Endothelial cell of umbilical vein (primary cell): ENCODE results near the gene EFHD2. TPM values are rescaled to one million over a fixed set of nuclear protein-coding genes. Genes with fewer than 3 reads are reported as not detected.
"Not testable (repeated sequence)": the region's sequence is repeated elsewhere in the genome, so short reads cannot be mapped to it uniquely, and the experiment has no call there.

Experiments used
- BruUV-seq: library from RNA; stranded (reverse); fragments of 400-500 nt; replicated peaks from 2 replicates; lab custom pipeline; 2021; lab: Mats Ljungman, UMichigan
- CTCF ChIA-PET: fragments of 300-600, 350-600 bp; sonication (Branson Sonifier 250); formaldehyde crosslinking; loops from one replicate; lab custom pipeline; 2021; ENCODE audit warnings: antibody characterized with exemption, inconsistent platforms; lab: Charles Lee
- POLR2A ChIA-PET: fragments of 300-600, 350-600 bp; sonication (Branson Sonifier 250); formaldehyde crosslinking; loops from one replicate; lab custom pipeline; 2021; ENCODE audit warnings: antibody characterized with exemption, inconsistent platforms; lab: Charles Lee
- DNase-seq: peaks from one replicate; pipeline ENCODE4 v3.0.0-alpha.2; 2011; ENCODE audit warnings: low read depth, low spot score
- FAIRE-seq: peaks from 2 replicates; lab custom pipeline; 2011; peaks lifted over from hg19 to GRCh38; lab: Jason Lieb, UNC
- H2AFZ ChIP-seq: 2 replicates; pipeline ENCODE4 v1.6.0; 2012; ENCODE audit warnings: low read depth, low read length, control low read depth, inconsistent platforms
- H3K27ac ChIP-seq: 2 replicates; pipeline ENCODE4 v1.5.1; 2011; ENCODE audit warnings: low read depth, mild to moderate bottlenecking, control low read depth, low read length, moderate library complexity; ENCODE audit not compliant: insufficient read depth
- H3K27me3 ChIP-seq, 2 experiments: 2 replicates each; pipeline versions ENCODE4 v1.6.0 to v1.6.1; 2011; ENCODE audit warnings: low read length in 2 of 2, mixed read lengths in 1 of 2; ENCODE audit not compliant: control insufficient read depth in 2 of 2, insufficient read depth in 2 of 2
- H3K36me3 ChIP-seq, 2 experiments: 2 replicates in 1 of 2; 3 replicates in 1 of 2; pipeline ENCODE4 v1.5.1; 2011; ENCODE audit warnings: low read length in 2 of 2, mild to moderate bottlenecking in 1 of 2, moderate library complexity in 1 of 2; ENCODE audit not compliant: control insufficient read depth in 2 of 2, insufficient read depth in 2 of 2; ENCODE audit errors: extremely low read depth in 1 of 2
- H3K4me1 ChIP-seq: 3 replicates; pipeline ENCODE4 v1.5.1; 2011; ENCODE audit warnings: mild to moderate bottlenecking, low read length; ENCODE audit not compliant: control insufficient read depth, insufficient read depth; ENCODE audit errors: extremely low read depth
- H3K4me2 ChIP-seq: 2 replicates; pipeline ENCODE4 v1.6.1; 2011; ENCODE audit warnings: low read length, control low read depth, mixed read lengths; ENCODE audit not compliant: insufficient read depth
- H3K4me3 ChIP-seq, 3 experiments: fragments of 200-600 bp in 1 of 3; sonication (generic), shearing (Covaris generic) in 1 of 3; replicated peaks in 1 of 3; 2 replicates each; pipeline ENCODE4 v1.5.1; 2011 to 2016; ENCODE audit warnings: control low read depth in 3 of 3, low read length in 3 of 3, mild to moderate bottlenecking in 2 of 3, inconsistent platforms in 1 of 3, low read depth in 1 of 3, moderate library complexity in 1 of 3; ENCODE audit not compliant: insufficient read depth in 1 of 3
- H3K79me2 ChIP-seq: 2 replicates; pipeline ENCODE4 v1.6.0; 2012; ENCODE audit warnings: low read length, inconsistent platforms; ENCODE audit not compliant: control insufficient read depth, insufficient read depth
- H3K9ac ChIP-seq: replicated peaks from 2 replicates; pipeline ENCODE3; 2011; ENCODE audit warnings: low read length, control low read depth; ENCODE audit not compliant: insufficient read depth; ENCODE audit errors: extremely low read depth
- H3K9me1 ChIP-seq: replicated peaks from 3 replicates; pipeline ENCODE4 v1.6.0; 2011; ENCODE audit warnings: mild to moderate bottlenecking, low read length; ENCODE audit not compliant: control insufficient read depth, insufficient read depth; ENCODE audit errors: extremely low read depth
- H3K9me3 ChIP-seq: replicated peaks from 2 replicates; pipeline ENCODE4 v1.5.1; 2012; ENCODE audit warnings: low read length, inconsistent platforms; ENCODE audit not compliant: control insufficient read depth, insufficient read depth
- H4K20me1 ChIP-seq: replicated peaks from 2 replicates; pipeline ENCODE3; 2011; ENCODE audit warnings: mild to moderate bottlenecking, low read length; ENCODE audit not compliant: control insufficient read depth, insufficient read depth; ENCODE audit errors: extremely low read depth
- EZH2 ChIP-seq: IDR thresholded peaks from 2 replicates; pipeline ENCODE4 v1.6.1; 2012; ENCODE audit warnings: borderline replicate concordance, low read depth, mild to moderate bottlenecking, moderate library complexity, low read length, inconsistent platforms; ENCODE audit not compliant: severe bottlenecking
- FOS ChIP-seq: IDR thresholded peaks from 2 replicates; pipeline ENCODE4 v1.6.1; 2011; ENCODE audit warnings: mild to moderate bottlenecking, low read length, moderate library complexity, borderline replicate concordance; ENCODE audit not compliant: insufficient read depth
- GATA2 ChIP-seq: IDR thresholded peaks from 2 replicates; pipeline ENCODE4 v1.7.0; 2011; ENCODE audit warnings: low read depth, mild to moderate bottlenecking, moderate library complexity, mixed read lengths, low read length; ENCODE audit not compliant: insufficient read length, insufficient read depth
- JUN ChIP-seq: IDR thresholded peaks from 2 replicates; pipeline ENCODE4 v1.6.1; 2011; ENCODE audit warnings: borderline replicate concordance, low read depth; ENCODE audit not compliant: insufficient read length, insufficient read depth
- MYC ChIP-seq: IDR thresholded peaks from one replicate; pipeline ENCODE4 v1.6.1; 2011; ENCODE audit warnings: mild to moderate bottlenecking, low read depth, low read length
- POLR2A ChIP-seq: IDR thresholded peaks from 2 replicates; pipeline ENCODE4 v1.6.1; 2012; ENCODE audit warnings: low read depth, mild to moderate bottlenecking, control low read depth, low read length
- POLR2AphosphoS5 ChIP-seq: IDR thresholded peaks from 2 replicates; pipeline ENCODE4 v1.6.1; 2012; ENCODE audit warnings: low read depth, mild to moderate bottlenecking, control low read depth, low read length, moderate library complexity; ENCODE audit not compliant: insufficient read depth
- dilution Hi-C: fragments of 300-500 bp; cut with MboI; formaldehyde crosslinking; loops from one replicate; pipeline ENCODE4 v1.15.0; 2019; ENCODE audit warnings: low sequenced_read_pairs; ENCODE audit not compliant: extremely low pct_ligation_motif_present
- intact Hi-C: fragments of 100-400 bp; cut with micrococcal nuclease; formaldehyde crosslinking; loops from one replicate; pipeline ENCODE4 v1.10.0; 2022
- polyA plus RNA-seq, 4 experiments: library from polyadenylated mRNA; depleted of rRNA in 3 of 4; stranded (reverse) in 3 of 4; unstranded in 1 of 4; fragments of >200 nt; gene quantifications; 2 replicates each; pipeline versions ENCODE4 v1.2.1 to v1.2.3, GENCODE V29; 2011 to 2012; ENCODE audit warnings: missing spikeins in 1 of 4
- total RNA-seq: library from RNA; stranded (reverse); gene quantifications from 2 replicates; pipeline ENCODE4 v1.2.3, GENCODE V29; 2021
- TF ChIP-seq, protein P1 (sequence below), 2 donors: IDR thresholded peaks; 1 replicate in 1 of 2; 2 replicates in 1 of 2; pipeline ENCODE4 v1.5.1; 2011; ENCODE audit warnings: low read length in 2 of 2, mild to moderate bottlenecking in 2 of 2, moderate library complexity in 2 of 2, control low read depth in 1 of 2, inconsistent platforms in 1 of 2, low read depth in 1 of 2; ENCODE audit not compliant: insufficient read depth in 1 of 2; ENCODE audit errors: extremely low read depth in 1 of 2
- TF ChIP-seq, protein P2 (sequence below): IDR thresholded peaks from 2 replicates; pipeline ENCODE4 v1.6.1; 2011; ENCODE audit not compliant: insufficient read depth, insufficient read length

EFHD2 gene
- total and polyA plus RNA-seq, 2 donors (not counting 3 experiments of a cell fraction or from before 2014, with no cell fraction given), result 50.2 to 73.5 TPM

DNA sequence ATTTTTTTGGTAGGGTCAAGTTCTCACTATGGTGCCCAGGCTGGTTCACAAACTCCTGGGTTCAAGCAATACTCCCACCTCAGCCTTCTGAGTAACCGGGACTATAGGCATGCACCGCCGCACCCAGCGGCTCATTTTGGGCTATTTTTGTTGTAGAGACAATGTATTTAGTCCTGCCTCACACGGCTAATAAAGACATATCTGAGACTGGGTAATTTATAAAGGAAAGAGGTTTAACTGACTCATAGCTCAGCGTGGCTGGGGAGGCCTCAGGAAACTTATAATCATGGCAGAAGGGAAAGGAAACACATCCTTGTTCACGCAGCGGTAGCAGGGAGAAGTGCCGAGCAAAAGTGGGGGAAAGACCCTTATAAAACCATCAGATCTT, 51.0 kb downstream of the EFHD2 start:
- no peak for FAIRE-seq
- POLR2A ChIA-PET, result no interaction called here
- Histone ChIP-seq H3K4me1 (no peaks in the 10 kb centered on the region), H2AFZ (no peak overlapping the region), H3K79me2 (no peaks in the 10 kb centered on the region), H3K27me3 (no peaks in the 10 kb centered on the region), H3K9me1 (no peaks in the 10 kb centered on the region), H3K36me3 (no peaks in the 10 kb centered on the region), H3K9ac (no peak overlapping the region), H3K4me2 (no peak overlapping the region), H3K4me3 (no peak overlapping the region), H4K20me1 (no peaks in the 10 kb centered on the region), H3K9me3 (no peaks in the 10 kb centered on the region), H3K27ac (no peak overlapping the region)
- DNase-seq, result no peak
- no TSS peak for BruUV-seq
- dilution Hi-C loops (no loop called here), intact Hi-C loops (no loop called here)
- TF ChIP-seq, protein P1, sequence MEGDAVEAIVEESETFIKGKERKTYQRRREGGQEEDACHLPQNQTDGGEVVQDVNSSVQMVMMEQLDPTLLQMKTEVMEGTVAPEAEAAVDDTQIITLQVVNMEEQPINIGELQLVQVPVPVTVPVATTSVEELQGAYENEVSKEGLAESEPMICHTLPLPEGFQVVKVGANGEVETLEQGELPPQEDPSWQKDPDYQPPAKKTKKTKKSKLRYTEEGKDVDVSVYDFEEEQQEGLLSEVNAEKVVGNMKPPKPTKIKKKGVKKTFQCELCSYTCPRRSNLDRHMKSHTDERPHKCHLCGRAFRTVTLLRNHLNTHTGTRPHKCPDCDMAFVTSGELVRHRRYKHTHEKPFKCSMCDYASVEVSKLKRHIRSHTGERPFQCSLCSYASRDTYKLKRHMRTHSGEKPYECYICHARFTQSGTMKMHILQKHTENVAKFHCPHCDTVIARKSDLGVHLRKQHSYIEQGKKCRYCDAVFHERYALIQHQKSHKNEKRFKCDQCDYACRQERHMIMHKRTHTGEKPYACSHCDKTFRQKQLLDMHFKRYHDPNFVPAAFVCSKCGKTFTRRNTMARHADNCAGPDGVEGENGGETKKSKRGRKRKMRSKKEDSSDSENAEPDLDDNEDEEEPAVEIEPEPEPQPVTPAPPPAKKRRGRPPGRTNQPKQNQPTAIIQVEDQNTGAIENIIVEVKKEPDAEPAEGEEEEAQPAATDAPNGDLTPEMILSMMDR (IDR thresholded peaks at IDR 0.05; ENCODE audit: extremely low read depth in 1 of 2, insufficient read depth in 1 of 2, low read depth in 1 of 2, low read length in 2 of 2), result no peak
- no peak for TF ChIP-seq MYC
- TF ChIP-seq GATA2, result no peak
- TF ChIP-seq JUN, result no peak
- no peak for TF ChIP-seq POLR2AphosphoS5
- no peak for TF ChIP-seq POLR2A
- no peak for TF ChIP-seq FOS
- TF ChIP-seq, protein P2, sequence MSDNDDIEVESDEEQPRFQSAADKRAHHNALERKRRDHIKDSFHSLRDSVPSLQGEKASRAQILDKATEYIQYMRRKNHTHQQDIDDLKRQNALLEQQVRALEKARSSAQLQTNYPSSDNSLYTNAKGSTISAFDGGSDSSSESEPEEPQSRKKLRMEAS, result no peak
- no peak for TF ChIP-seq EZH2
- CTCF ChIA-PET, result no interaction called here

DNA sequence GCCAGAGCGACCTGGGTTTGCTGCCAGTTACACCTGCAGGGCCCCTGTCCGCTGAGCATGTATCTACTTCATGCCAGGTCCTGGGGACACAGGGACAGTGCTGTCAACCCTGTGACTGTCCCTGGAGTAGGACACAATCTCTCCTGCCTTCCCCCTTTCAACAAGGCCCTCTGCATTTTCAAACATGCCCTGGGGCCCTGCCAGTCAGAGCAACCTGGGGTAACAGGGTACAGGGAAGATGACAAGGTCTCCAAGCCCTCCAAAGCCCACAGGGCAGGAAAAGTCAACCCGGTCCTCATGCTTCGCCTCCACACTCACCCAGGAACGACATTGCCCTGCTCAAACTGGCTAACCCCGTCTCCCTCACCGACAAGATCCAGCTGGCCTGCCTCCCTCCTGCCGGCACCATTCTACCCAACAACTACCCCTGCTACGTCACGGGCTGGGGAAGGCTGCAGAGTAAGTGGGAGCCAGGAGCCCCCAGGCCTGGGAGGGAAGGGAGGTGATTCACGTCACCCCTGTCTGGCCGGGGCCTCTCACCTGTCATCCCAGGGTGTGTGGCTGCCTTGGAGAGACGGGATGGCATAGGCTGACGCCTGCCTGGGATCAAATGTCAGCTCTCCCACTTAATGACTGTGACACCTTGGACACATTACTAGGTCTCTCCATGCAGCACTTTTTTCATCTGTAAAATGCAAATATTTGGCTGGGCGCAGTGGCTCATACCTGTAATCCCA, 53.5 kb downstream of the EFHD2 start:
- BruUV-seq, H4K20me1 ChIP-seq, POLR2A ChIA-PET, H2AFZ ChIP-seq, intact Hi-C loops, H3K9me1 ChIP-seq, H3K27me3 ChIP-seq, H3K4me3 ChIP-seq, dilution Hi-C loops, H3K9ac ChIP-seq, H3K4me2 ChIP-seq, H3K4me1 ChIP-seq, H3K79me2 ChIP-seq, H3K9me3 ChIP-seq, FAIRE-seq, CTCF ChIA-PET, DNase-seq, H3K36me3 ChIP-seq, H3K27ac ChIP-seq: not testable (repeated sequence)

DNA sequence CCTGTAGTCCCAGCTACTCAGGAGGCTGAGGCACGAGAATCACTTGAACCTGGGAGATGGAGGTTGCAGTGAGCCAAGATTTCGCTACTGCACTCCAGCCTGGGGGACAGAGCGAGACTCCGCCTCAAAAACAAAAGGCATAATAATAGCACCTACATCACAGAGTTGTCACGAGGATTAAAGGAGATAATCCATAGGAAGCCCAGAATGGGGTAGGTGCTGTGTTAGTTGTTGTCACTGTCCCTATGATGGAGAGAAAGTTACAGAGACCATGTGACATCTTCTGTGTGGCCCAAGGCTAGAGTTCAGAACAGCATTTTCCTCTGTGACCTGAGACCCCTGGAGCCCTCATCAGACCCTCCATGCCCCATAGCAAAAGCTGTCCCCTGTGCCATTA, 54.2 kb downstream of the EFHD2 start:
- H3K4me2 ChIP-seq, H3K36me3 ChIP-seq, H3K79me2 ChIP-seq, dilution Hi-C loops, H2AFZ ChIP-seq, H3K9me3 ChIP-seq, H3K4me1 ChIP-seq, H4K20me1 ChIP-seq, POLR2A ChIA-PET, intact Hi-C loops, H3K9me1 ChIP-seq, H3K9ac ChIP-seq, CTCF ChIA-PET, BruUV-seq, FAIRE-seq, DNase-seq, H3K4me3 ChIP-seq, H3K27ac ChIP-seq, H3K27me3 ChIP-seq: not testable (repeated sequence)
